IMR-90 (cell line): ENCODE results near the gene IRS2. TPM values are rescaled to one million over a fixed set of nuclear protein-coding genes. Genes with fewer than 3 reads are reported as not detected.

Experiments used
- ATAC-seq: fragments of 200-7000 bp; cut with Tn5 transposase; 2 replicates; pipeline ENCODE4 v1.9.1; 2020; ENCODE audit warnings: low read depth, mild to moderate bottlenecking, moderate library complexity
- BruUV-seq: library from RNA; stranded (reverse); fragments of 400-500 nt; replicated peaks from 2 replicates; lab custom pipeline; 2021; lab: Mats Ljungman, UMichigan
- CTCF ChIA-PET: fragments of 300-600 bp; formaldehyde crosslinking; extraction: SDS; loops from one replicate; lab custom pipeline; 2021; ENCODE audit warnings: antibody characterized with exemption; lab: Yijun Ruan, JAX
- POLR2A ChIA-PET: fragments of 300-600 bp; sonication (Branson Sonifier 250); formaldehyde crosslinking; loops from one replicate; lab custom pipeline; 2022; ENCODE audit warnings: antibody characterized with exemption; ENCODE audit not compliant: unreplicated experiment; lab: Charles Lee
- DNase-seq: peaks from one replicate; pipeline ENCODE4 v3.0.0; 2013
- H2AFZ ChIP-seq: replicated peaks from 2 replicates; pipeline ENCODE3; 2013; ENCODE audit warnings: low read length, mild to moderate bottlenecking; ENCODE audit not compliant: poor library complexity
- H2AK5ac ChIP-seq: 2 replicates; pipeline ENCODE4 v1.6.1; 2013; ENCODE audit warnings: low read depth, low read length, inconsistent platforms
- H2AK9ac ChIP-seq: replicated peaks from 2 replicates; pipeline ENCODE3; 2013; ENCODE audit warnings: mild to moderate bottlenecking, low read depth, low read length, moderate library complexity; ENCODE audit not compliant: poor library complexity
- H2BK120ac ChIP-seq: 2 replicates; pipeline ENCODE4 v1.6.1; 2013; ENCODE audit warnings: low read depth, low read length, inconsistent platforms
- H2BK15ac ChIP-seq: 3 replicates; pipeline ENCODE4 v1.6.1; 2013; ENCODE audit warnings: low read depth, low read length, inconsistent platforms
- H2BK20ac ChIP-seq: 2 replicates; pipeline ENCODE4 v1.6.1; 2013; ENCODE audit warnings: low read depth, mild to moderate bottlenecking, inconsistent platforms, low read length, moderate library complexity
- H2BK5ac ChIP-seq: 2 replicates; pipeline ENCODE4 v1.6.1; 2013; ENCODE audit warnings: mild to moderate bottlenecking, low read depth, low read length, inconsistent platforms; ENCODE audit not compliant: poor library complexity, severe bottlenecking
- H3K14ac ChIP-seq: replicated peaks from 2 replicates; pipeline ENCODE4 v1.6.1; 2013; ENCODE audit warnings: low read depth, low read length, inconsistent platforms
- H3K18ac ChIP-seq: 2 replicates; pipeline ENCODE4 v1.6.1; 2013; ENCODE audit warnings: low read depth, low read length, control low read depth
- H3K23ac ChIP-seq: 2 replicates; pipeline ENCODE4 v1.6.1; 2013; ENCODE audit warnings: low read depth, low read length, inconsistent platforms
- H3K27ac ChIP-seq: 2 replicates; pipeline ENCODE4 v1.5.1; 2013; ENCODE audit warnings: mild to moderate bottlenecking, control low read depth, low read length; ENCODE audit not compliant: insufficient read depth
- H3K27me3 ChIP-seq: 2 replicates; pipeline ENCODE4 v1.6.1; 2013; ENCODE audit warnings: low read length; ENCODE audit not compliant: control insufficient read depth, insufficient read depth
- H3K36me3 ChIP-seq: 2 replicates; pipeline ENCODE4 v1.6.1; 2013; ENCODE audit warnings: low read length, mixed read lengths; ENCODE audit not compliant: control insufficient read depth, insufficient read depth
- H3K4ac ChIP-seq: 2 replicates; pipeline ENCODE4 v1.6.1; 2013; ENCODE audit warnings: low read depth, low read length, inconsistent platforms
- H3K4me1 ChIP-seq: 2 replicates; pipeline ENCODE4 v1.6.1; 2013; ENCODE audit warnings: low read length, mixed read lengths; ENCODE audit not compliant: control insufficient read depth, insufficient read depth
- H3K4me2 ChIP-seq: 2 replicates; pipeline ENCODE4 v1.6.1; 2013; ENCODE audit warnings: low read depth, mild to moderate bottlenecking, control low read depth, low read length, moderate library complexity
- H3K4me3 ChIP-seq: 2 replicates; pipeline ENCODE4 v1.5.1; 2013; ENCODE audit warnings: low read depth, mild to moderate bottlenecking, control low read depth, low read length, moderate library complexity; ENCODE audit not compliant: insufficient read depth
- H3K56ac ChIP-seq: 2 replicates; pipeline ENCODE4 v1.6.1; 2013; ENCODE audit warnings: low read length, inconsistent platforms; ENCODE audit not compliant: insufficient read depth; ENCODE audit errors: extremely low read depth
- H3K79me1 ChIP-seq, 2 experiments: 2 replicates each; pipeline ENCODE4 v1.6.1; 2013; ENCODE audit warnings: low read length in 2 of 2, inconsistent platforms in 1 of 2, low read depth in 1 of 2
- H3K9ac ChIP-seq: 2 replicates; pipeline ENCODE4 v1.6.1; 2013; ENCODE audit warnings: low read depth, low read length, control low read depth
- H3K9me1 ChIP-seq: 2 replicates; pipeline ENCODE4 v1.6.1; 2013; ENCODE audit warnings: low read length, inconsistent platforms; ENCODE audit not compliant: insufficient read depth
- H3K9me3 ChIP-seq: 2 replicates; pipeline ENCODE4 v1.6.1; 2013; ENCODE audit warnings: low read length; ENCODE audit not compliant: control insufficient read depth, insufficient read depth
- H4K20me1 ChIP-seq: 2 replicates; pipeline ENCODE4 v1.6.1; 2013; ENCODE audit warnings: low read length, inconsistent platforms; ENCODE audit not compliant: insufficient read depth
- H4K5ac ChIP-seq: 2 replicates; pipeline ENCODE4 v1.6.1; 2013; ENCODE audit warnings: mild to moderate bottlenecking, low read depth, low read length, control low read depth
- H4K8ac ChIP-seq, 2 experiments: 2 replicates each; pipeline ENCODE4 v1.6.1; 2013; ENCODE audit warnings: low read depth in 2 of 2, low read length in 2 of 2, control low read depth in 1 of 2, inconsistent platforms in 1 of 2
- H4K91ac ChIP-seq: 2 replicates; pipeline ENCODE4 v1.6.1; 2013; ENCODE audit warnings: low read depth, low read length, inconsistent platforms; ENCODE audit not compliant: insufficient read depth
- RAD21 ChIP-seq: IDR thresholded peaks from 2 replicates; pipeline ENCODE4 v1.6.1; 2012; ENCODE audit warnings: low read length, improper control_type of control experiment
- WGBS, 2 experiments: methylation state at CpG; one replicate each; pipeline versions ENCODE4 v1.1.5 to v1.1.7; 2013; ENCODE audit warnings: missing lambda C conversion rate in 2 of 2; ENCODE audit not compliant: insufficient read length in 1 of 2; ENCODE audit errors: extremely low coverage in 2 of 2; 5-methylcytosine and 5-hydroxymethylcytosine counted together
- dilution Hi-C: fragments of 300-500 bp; cut with HindIII; formaldehyde crosslinking; loops from one replicate; pipeline ENCODE4 v1.14.3; 2018; ENCODE audit warnings: low sequenced_read_pairs; ENCODE audit not compliant: unreplicated experiment
- in situ Hi-C: fragments of 300-500 bp; cut with MboI; formaldehyde crosslinking; loops from 3 replicates; pipeline ENCODE4 v1.14.3; 2019; ENCODE audit warnings: low sequenced_read_pairs, inconsistent platforms, mixed read lengths
- intact Hi-C: fragments of 100-400 bp; cut with micrococcal nuclease; formaldehyde crosslinking; loops from 2 replicates; pipeline ENCODE4 v1.10.0; 2022
- polyA plus RNA-seq, 3 experiments: library from polyadenylated mRNA; depleted of rRNA; stranded (reverse); fragments of >200 nt; gene quantifications; 2 replicates each; pipeline ENCODE4 v1.2.3, GENCODE V29; 2012; ENCODE audit warnings: low replicate concordance in 1 of 3
- total RNA-seq: library from RNA; depleted of rRNA; stranded (reverse); fragments of >200 nt; gene quantifications from 2 replicates; pipeline ENCODE4 v1.2.3, GENCODE V29; 2012

The IRS2 gene
- total and polyA plus RNA-seq, 2 of the 4 experiments (the other 2 are of a cell fraction), result 0.36 to 1.4 TPM

- WGBS, 2 experiments, result no CpG with 5 or more reads among the region's 7 CpGs
- dilution Hi-C loops, result no loop called here
- Histone ChIP-seq H3K9ac (no peak overlapping the region), H4K91ac (no peak overlapping the region), H3K27me3 (peaks cover 48% of the 10 kb centered on the region), H3K9me1 (no peaks in the 10 kb centered on the region), H3K56ac (no peak overlapping the region), H3K23ac (no peak overlapping the region), H3K4me1 (no peaks in the 10 kb centered on the region), H3K79me1 (no peaks in the 10 kb centered on the region), H2BK15ac (no peak overlapping the region), H2AK9ac (no peak overlapping the region), H4K20me1 (no peaks in the 10 kb centered on the region), H2BK5ac (no peak overlapping the region), H3K27ac (no peak overlapping the region), H4K8ac (no peak overlapping the region), H3K4me2 (no peak overlapping the region), H4K5ac (no peak overlapping the region), H2BK120ac (no peak overlapping the region), H2AK5ac (no peak overlapping the region), H3K4ac (no peak overlapping the region), H3K9me3 (no peaks in the 10 kb centered on the region; the same call in 1 of the 2 replicates), H3K14ac (no peak overlapping the region), H3K4me3 (no peak overlapping the region), H2BK20ac (no peak overlapping the region), H3K36me3 (no peaks in the 10 kb centered on the region), H2AFZ (no peak overlapping the region), H3K18ac (no peak overlapping the region)
- ATAC-seq (no peak), DNase-seq (no peak)
- in situ Hi-C loops, result no loop called here
- intact Hi-C loops, result no loop called here
- BruUV-seq, result no TSS peak
- ChIA-PET CTCF (no interaction called here), POLR2A (no interaction called here)
- no peak for TF ChIP-seq RAD21
Measured at GRCh38 chr13:109719962-109720646, 66.3 kb downstream of the IRS2 start.
